HG02623 (cell line): ENCODE results near the gene CUL1.
A peak's percentile ranks its signal among the peaks of the same experiment; 100 is the strongest.
"Not testable (repeated sequence)": the region's sequence is repeated elsewhere in the genome, so short reads cannot be mapped to it uniquely, and the experiment has no call there.

Source experiments
- ATAC-seq: cut with Tn5 transposase; IDR thresholded peaks from one replicate; pipeline ENCODE4 v1.9.1; 2021; ENCODE audit warnings: moderate library complexity; ENCODE audit not compliant: unreplicated experiment

Gene CUL1

GRCh38 chr7:148696787-148697186 lies 1.9 kb upstream of the CUL1 start:
- no peak for ATAC-seq

GRCh38 chr7:148697256-148698006 lies 1.3 kb upstream of the CUL1 start:
- ATAC-seq, result no peak

GRCh38 chr7:148698007-148698396 lies 701 bp upstream of the CUL1 start:
- ATAC-seq, result no peak

GRCh38 chr7:148699024-148699781 lies 500 bp downstream of the CUL1 start:
- peak; percentile 28 for ATAC-seq

GRCh38 chr7:148699782-148700629 lies 1.3 kb downstream of the CUL1 start:
- peak; percentile 23 for ATAC-seq

- no peak for ATAC-seq
These were observed 2.0 kb downstream of the CUL1 start for GRCh38 chr7:148700661-148701064.

GRCh38 chr7:148701414-148701813 lies 2.7 kb downstream of the CUL1 start:
- no peak for ATAC-seq

GRCh38 chr7:148702876-148703670 lies 4.4 kb downstream of the CUL1 start:
- ATAC-seq, result no peak

- not testable (repeated sequence) for ATAC-seq
These were observed 4.9 kb downstream of the CUL1 start for GRCh38 chr7:148703671-148703962.

GRCh38 chr7:148704189-148704588 lies 5.5 kb downstream of the CUL1 start:
- ATAC-seq, result no peak

- no peak for ATAC-seq
These were observed 6.3 kb downstream of the CUL1 start for GRCh38 chr7:148704970-148705369.

GRCh38 chr7:148706368-148706767 lies 7.7 kb downstream of the CUL1 start:
- no peak for ATAC-seq

GRCh38 chr7:148708026-148708885 lies 9.6 kb downstream of the CUL1 start:
- ATAC-seq, result no peak

- no peak for ATAC-seq
These were observed 10.3 kb downstream of the CUL1 start for GRCh38 chr7:148709014-148709413.

GRCh38 chr7:148710426-148710825 lies 11.7 kb downstream of the CUL1 start:
- ATAC-seq, result not testable (repeated sequence)

GRCh38 chr7:148711191-148712102 lies 12.7 kb downstream of the CUL1 start:
- no peak for ATAC-seq

- ATAC-seq, result no peak
These were observed 14.1 kb downstream of the CUL1 start for GRCh38 chr7:148712678-148713329.

GRCh38 chr7:148714498-148714897 lies 15.8 kb downstream of the CUL1 start:
- ATAC-seq, result no peak
